Type B pancreatic cell (in vitro differentiated cells): ENCODE measurements around the gene CRTC3. TPM values are rescaled to one million over a fixed set of nuclear protein-coding genes. Genes with fewer than 3 reads are reported as not detected.
"Not testable (repeated sequence)": the region's sequence is repeated elsewhere in the genome, so short reads cannot be mapped to it uniquely, and the experiment has no call there.

Experiments used
- DNase-seq: peaks from one replicate; pipeline ENCODE4 v3.0.0; 2021; ENCODE audit warnings: mixed read lengths; ENCODE audit not compliant: unreplicated experiment; ENCODE audit errors: extremely low spot score
- H3K27ac Mint-ChIP-seq: 2 replicates; pipeline ENCODE4 v1.8.0; 2021; ENCODE audit warnings: mild to moderate bottlenecking, mixed read lengths
- H3K27me3 Mint-ChIP-seq: 2 replicates; pipeline ENCODE4 v1.8.0; 2021; ENCODE audit warnings: mixed read lengths
- H3K36me3 Mint-ChIP-seq: 2 replicates; pipeline ENCODE4 v1.8.0; 2021; ENCODE audit warnings: mixed read lengths
- H3K4me1 Mint-ChIP-seq: one replicate; pipeline ENCODE4 v1.8.0; 2021; ENCODE audit warnings: mixed read lengths; ENCODE audit not compliant: unreplicated experiment
- H3K4me3 Mint-ChIP-seq: 2 replicates; pipeline ENCODE4 v1.8.0; 2021; ENCODE audit warnings: mild to moderate bottlenecking, mixed read lengths
- H3K9me3 Mint-ChIP-seq: 2 replicates; pipeline ENCODE4 v1.8.0; 2021; ENCODE audit warnings: mixed read lengths
- CTCF ChIP-seq: fragments of 200-600 bp; sonication (generic); conservative IDR thresholded peaks from 2 replicates; pipeline ENCODE4 v1.5.0; 2021; ENCODE audit warnings: antibody characterized with exemption, mild to moderate bottlenecking
- total RNA-seq: library from RNA; stranded (reverse); gene quantifications from 2 replicates; pipeline ENCODE4 v1.2.1, GENCODE V29; 2021; ENCODE audit warnings: low replicate concordance

Gene CRTC3
- total RNA-seq, 1 donor from 2014 or later, result 31.4 TPM

GRCh38 chr15:90497376-90497775 is 32.3 kb upstream of the CRTC3 start:
- no peaks in the 10 kb centered on the region for H3K4me1 Mint-ChIP-seq

GRCh38 chr15:90497912-90498311 is 31.8 kb upstream of the CRTC3 start:
- no peak overlapping the region for H3K4me3 Mint-ChIP-seq
- TF ChIP-seq CTCF, result no peak
- no peaks in the 10 kb centered on the region for H3K4me1 Mint-ChIP-seq
- DNase-seq, result no peak
- H3K27me3 Mint-ChIP-seq, result no peaks in the 10 kb centered on the region
- no peak overlapping the region for H3K27ac Mint-ChIP-seq
- H3K36me3 Mint-ChIP-seq, result peaks cover 32% of the 10 kb centered on the region
- H3K9me3 Mint-ChIP-seq, result no peaks in the 10 kb centered on the region

More at GRCh38 chr15:90497376-90497775, 32.3 kb upstream of the CRTC3 start:
- H3K9me3 Mint-ChIP-seq, result no peaks in the 10 kb centered on the region
- no peak overlapping the region for H3K4me3 Mint-ChIP-seq
- H3K27ac Mint-ChIP-seq, result no peak overlapping the region
- no peak for TF ChIP-seq CTCF
- H3K36me3 Mint-ChIP-seq, result peaks cover 37% of the 10 kb centered on the region
- H3K27me3 Mint-ChIP-seq, result no peaks in the 10 kb centered on the region
- no peak for DNase-seq

- no peaks in the 10 kb centered on the region for H3K4me1 Mint-ChIP-seq
- no peak overlapping the region for H3K27ac Mint-ChIP-seq
- no peak for TF ChIP-seq CTCF
- no peaks in the 10 kb centered on the region for H3K27me3 Mint-ChIP-seq
- no peak overlapping the region for H3K4me3 Mint-ChIP-seq
- H3K36me3 Mint-ChIP-seq, result peaks cover 19% of the 10 kb centered on the region
- H3K9me3 Mint-ChIP-seq, result no peaks in the 10 kb centered on the region
- DNase-seq, result no peak
Measured at GRCh38 chr15:90500171-90500570, 29.6 kb upstream of the CRTC3 start.

- Mint-ChIP-seq H3K4me1 (no peaks in the 10 kb centered on the region), H3K36me3 (peaks cover 19% of the 10 kb centered on the region), H3K27ac (no peak overlapping the region), H3K4me3 (no peak overlapping the region), H3K27me3 (no peaks in the 10 kb centered on the region), H3K9me3 (no peaks in the 10 kb centered on the region)
- no peak for DNase-seq
- no peak for TF ChIP-seq CTCF
Measured at GRCh38 chr15:90501898-90502297, 27.8 kb upstream of the CRTC3 start.

- H3K4me3 Mint-ChIP-seq, H3K27me3 Mint-ChIP-seq: not testable (repeated sequence)
Measured at GRCh38 chr15:90510781-90511180, 18.9 kb upstream of the CRTC3 start.

GRCh38 chr15:90511211-90511618 is 18.5 kb upstream of the CRTC3 start:
- not testable (repeated sequence) for H3K4me1 Mint-ChIP-seq, DNase-seq, H3K4me3 Mint-ChIP-seq, H3K27ac Mint-ChIP-seq, H3K36me3 Mint-ChIP-seq, H3K9me3 Mint-ChIP-seq, H3K27me3 Mint-ChIP-seq

More at GRCh38 chr15:90510781-90511180, 18.9 kb upstream of the CRTC3 start:
- not testable (repeated sequence) for H3K36me3 Mint-ChIP-seq, DNase-seq, H3K27ac Mint-ChIP-seq, H3K4me1 Mint-ChIP-seq, H3K9me3 Mint-ChIP-seq

- Mint-ChIP-seq H3K9me3 (no peaks in the 10 kb centered on the region), H3K4me1 (no peaks in the 10 kb centered on the region), H3K27me3 (no peaks in the 10 kb centered on the region), H3K4me3 (no peak overlapping the region), H3K36me3 (no peaks in the 10 kb centered on the region), H3K27ac (no peak overlapping the region)
- no peak for DNase-seq
- no peak for TF ChIP-seq CTCF
Measured at GRCh38 chr15:90512276-90512675, 17.4 kb upstream of the CRTC3 start.
